Stimulated activated CD4-positive, alpha-beta T cell treated with anti-CD3 and anti-CD28 coated beads, Interleukin-2, amount 100 ng/mL, for 4 hours (primary cell): ENCODE measurements around the gene SRP19.
A peak's percentile ranks its signal among the peaks of the same experiment; 100 is the strongest.
"Not testable (repeated sequence)": the region's sequence is repeated elsewhere in the genome, so short reads cannot be mapped to it uniquely, and the experiment has no call there.

Experiments used
- DNase-seq: peaks from one replicate; pipeline ENCODE4 v3.0.0-alpha.2; 2020; ENCODE audit warnings: low read depth

SRP19 gene

GRCh38 chr5:112860929-112861637, at the start of gene SRP19:
TSS of gene SRP19 (plus strand) at chr5:112861287. CDS start at chr5:112861377, 90 bp downstream.
- DNase-seq: peak; percentile 86

GRCh38 chr5:112812549-112812948, 48.5 kb upstream of the SRP19 start:
- DNase-seq: no peak

GRCh38 chr5:112820246-112820645, 40.8 kb upstream of the SRP19 start:
- no peak for DNase-seq

GRCh38 chr5:112822456-112822855, 38.6 kb upstream of the SRP19 start:
- no peak for DNase-seq

GRCh38 chr5:112823181-112823580, 37.9 kb upstream of the SRP19 start:
- DNase-seq: no peak

- DNase-seq: no peak
These were observed 37.4 kb upstream of the SRP19 start for GRCh38 chr5:112823656-112824055.

GRCh38 chr5:112824197-112824596, 36.9 kb upstream of the SRP19 start:
- no peak for DNase-seq

GRCh38 chr5:112830378-112830777, 30.7 kb upstream of the SRP19 start:
- DNase-seq: no peak

GRCh38 chr5:112833971-112834370, 27.1 kb upstream of the SRP19 start:
- DNase-seq: no peak

GRCh38 chr5:112844489-112844888, 16.6 kb upstream of the SRP19 start:
- DNase-seq: no peak

GRCh38 chr5:112846556-112846955, 14.5 kb upstream of the SRP19 start:
- DNase-seq: no peak

GRCh38 chr5:112847306-112847705, 13.8 kb upstream of the SRP19 start:
- DNase-seq: no peak

- no peak for DNase-seq
These were observed 12.8 kb upstream of the SRP19 start for GRCh38 chr5:112848116-112848811.

GRCh38 chr5:112849912-112850311, 11.2 kb upstream of the SRP19 start:
- DNase-seq: no peak

- no peak for DNase-seq
These were observed 6.4 kb upstream of the SRP19 start for GRCh38 chr5:112854651-112855050.

GRCh38 chr5:112857866-112858265, 3.2 kb upstream of the SRP19 start:
- no peak for DNase-seq

GRCh38 chr5:112860571-112860928, 537 bp upstream of the SRP19 start:
- DNase-seq: not testable (repeated sequence)

- DNase-seq: no peak
These were observed 525 bp downstream of the SRP19 start for GRCh38 chr5:112861638-112861985.

- DNase-seq: no peak
These were observed 998 bp downstream of the SRP19 start for GRCh38 chr5:112862085-112862484.

- DNase-seq: no peak
These were observed 2.5 kb downstream of the SRP19 start for GRCh38 chr5:112863549-112863948.

- DNase-seq: no peak
These were observed 4.0 kb downstream of the SRP19 start for GRCh38 chr5:112865128-112865527.

GRCh38 chr5:112866739-112867138, 5.7 kb downstream of the SRP19 start:
- DNase-seq: no peak

GRCh38 chr5:112867411-112867810, 6.3 kb downstream of the SRP19 start:
- DNase-seq: no peak

GRCh38 chr5:112869948-112870347, 8.9 kb downstream of the SRP19 start:
- DNase-seq: no peak
